ENCODE results near the gene RAB3D.
"Not testable (repeated sequence)": the region's sequence is repeated elsewhere in the genome, so short reads cannot be mapped to it uniquely, and the experiment has no call there.

The RAB3D gene

DNA sequence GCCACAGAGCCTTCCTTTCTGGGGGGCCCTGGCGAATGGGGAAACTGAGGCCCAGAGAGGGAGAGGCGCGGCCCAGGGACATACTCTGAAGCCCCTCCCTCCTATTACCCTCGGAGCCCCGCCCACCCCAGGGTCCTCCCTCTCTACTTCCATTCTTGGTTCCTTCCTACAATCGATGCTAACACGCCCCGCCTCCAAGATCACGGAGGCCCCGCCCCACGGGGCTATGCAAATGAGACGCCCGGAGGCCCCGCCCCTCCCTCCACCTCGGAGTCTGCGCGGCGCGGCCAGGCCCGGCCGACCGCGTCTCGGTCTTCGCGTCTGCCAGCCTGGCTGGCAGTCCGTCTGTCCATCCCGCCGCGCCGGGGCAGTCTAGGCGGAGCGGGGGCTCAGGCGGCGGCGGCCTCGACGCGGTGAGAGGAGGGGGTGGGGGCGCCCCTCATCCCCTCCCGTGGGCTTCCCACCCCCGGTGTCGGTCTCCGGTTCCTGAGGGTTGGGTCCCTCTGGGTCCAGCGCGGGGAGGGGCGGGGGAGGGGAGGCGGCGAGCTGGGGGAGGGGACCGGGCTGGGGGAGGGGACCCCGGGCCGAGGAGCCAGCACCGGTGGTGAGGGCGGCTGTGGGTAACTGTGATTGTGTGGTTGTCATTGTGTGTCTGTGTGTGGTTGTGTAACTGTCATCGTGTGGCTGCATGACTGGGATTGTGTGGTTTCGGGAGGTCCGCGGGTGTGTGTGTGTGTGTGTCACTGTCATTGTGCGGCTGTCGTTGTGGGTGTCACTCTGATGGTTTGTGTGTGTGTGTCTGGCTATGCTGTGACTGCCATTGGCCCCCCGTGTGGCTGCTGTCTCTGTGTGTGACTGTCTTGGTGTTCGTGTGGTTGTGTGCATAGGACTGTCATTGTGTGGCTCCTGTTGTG, 16.0 kb upstream of the RAB3D start, which contains the start of gene PLPPR2:
PLPPR2 (plus strand) TSS at position 273 of the 914 bp plus-strand sequence. CDS start 2,242 bp downstream, outside the sequence.
- no peak within 1 kb of the TSS for H3K27ac Mint-ChIP-seq
- peak within 1 kb of the TSS; percentile 77 for H3K4me3 Mint-ChIP-seq
- no peaks in the 10 kb centered on the region for H3K27me3 Mint-ChIP-seq
- H3K36me3 Mint-ChIP-seq: no peaks in the 10 kb centered on the region
- H3K9me3 Mint-ChIP-seq: no peaks in the 10 kb centered on the region
- H3K4me1 Mint-ChIP-seq: peaks cover 10% of the 10 kb centered on the region

GRCh38 chr19:11354102-11354501, 14.6 kb upstream of the RAB3D start:
- not testable (repeated sequence) for H3K27ac Mint-ChIP-seq, H3K4me1 Mint-ChIP-seq, H3K27me3 Mint-ChIP-seq, H3K4me3 Mint-ChIP-seq, H3K36me3 Mint-ChIP-seq, H3K9me3 Mint-ChIP-seq

DNA sequence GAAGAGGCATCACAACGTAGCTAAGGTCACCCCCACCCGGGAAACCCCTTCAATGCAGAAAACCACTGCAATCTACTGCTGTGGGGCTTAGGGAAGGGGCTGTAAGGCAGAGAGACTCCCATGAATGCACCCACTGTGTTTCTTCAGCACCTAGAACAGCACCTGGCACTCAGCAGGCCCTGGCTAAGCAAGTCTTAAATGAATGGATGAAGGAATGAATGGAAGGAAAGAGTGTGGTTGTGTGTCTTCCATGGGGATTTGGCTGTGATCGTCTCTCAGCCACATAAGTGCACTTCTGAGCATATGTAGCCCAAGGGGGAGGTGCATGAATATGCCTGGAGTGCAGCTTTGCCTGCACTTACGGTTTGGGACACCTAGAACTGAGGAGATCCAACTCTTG, 9.7 kb upstream of the RAB3D start:
- H3K4me1 Mint-ChIP-seq: peaks cover 31% of the 10 kb centered on the region
- H3K36me3 Mint-ChIP-seq: peaks cover 2% of the 10 kb centered on the region
- no peaks in the 10 kb centered on the region for H3K27me3 Mint-ChIP-seq
- H3K4me3 Mint-ChIP-seq: no peak overlapping the region
- H3K9me3 Mint-ChIP-seq: no peaks in the 10 kb centered on the region
- no peak overlapping the region for H3K27ac Mint-ChIP-seq

DNA sequence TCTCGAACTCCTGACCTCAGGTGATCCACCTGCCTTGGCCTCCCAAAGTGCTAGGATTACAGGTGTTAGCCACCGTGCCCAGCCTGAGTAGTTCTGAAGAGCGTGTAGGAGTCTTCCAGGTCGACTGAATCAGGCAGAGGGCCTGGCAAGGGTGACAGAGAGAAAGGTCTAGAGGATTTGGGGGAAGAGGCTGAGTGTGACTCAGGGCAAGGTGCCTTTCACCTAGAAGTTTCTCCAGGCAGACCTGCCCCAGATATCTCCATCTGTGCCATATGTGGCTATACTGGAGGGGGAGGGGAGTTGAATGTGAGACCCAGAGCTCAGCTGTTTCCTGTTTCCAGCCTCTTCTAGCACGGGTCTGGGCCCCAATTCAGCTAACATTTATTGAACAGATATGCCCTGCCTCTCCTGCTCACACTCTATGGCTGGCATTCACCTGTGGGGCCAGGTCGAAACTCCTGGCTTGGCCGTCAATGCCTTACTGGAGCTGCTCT, 8.1 kb upstream of the RAB3D start:
- peak overlapping the region; percentile 100 for H3K4me3 Mint-ChIP-seq
- H3K4me1 Mint-ChIP-seq: peaks cover 31% of the 10 kb centered on the region
- H3K9me3 Mint-ChIP-seq: no peaks in the 10 kb centered on the region
- peak overlapping the region; percentile 55 for H3K27ac Mint-ChIP-seq
- H3K36me3 Mint-ChIP-seq: peaks cover 2% of the 10 kb centered on the region
- no peaks in the 10 kb centered on the region for H3K27me3 Mint-ChIP-seq

DNA sequence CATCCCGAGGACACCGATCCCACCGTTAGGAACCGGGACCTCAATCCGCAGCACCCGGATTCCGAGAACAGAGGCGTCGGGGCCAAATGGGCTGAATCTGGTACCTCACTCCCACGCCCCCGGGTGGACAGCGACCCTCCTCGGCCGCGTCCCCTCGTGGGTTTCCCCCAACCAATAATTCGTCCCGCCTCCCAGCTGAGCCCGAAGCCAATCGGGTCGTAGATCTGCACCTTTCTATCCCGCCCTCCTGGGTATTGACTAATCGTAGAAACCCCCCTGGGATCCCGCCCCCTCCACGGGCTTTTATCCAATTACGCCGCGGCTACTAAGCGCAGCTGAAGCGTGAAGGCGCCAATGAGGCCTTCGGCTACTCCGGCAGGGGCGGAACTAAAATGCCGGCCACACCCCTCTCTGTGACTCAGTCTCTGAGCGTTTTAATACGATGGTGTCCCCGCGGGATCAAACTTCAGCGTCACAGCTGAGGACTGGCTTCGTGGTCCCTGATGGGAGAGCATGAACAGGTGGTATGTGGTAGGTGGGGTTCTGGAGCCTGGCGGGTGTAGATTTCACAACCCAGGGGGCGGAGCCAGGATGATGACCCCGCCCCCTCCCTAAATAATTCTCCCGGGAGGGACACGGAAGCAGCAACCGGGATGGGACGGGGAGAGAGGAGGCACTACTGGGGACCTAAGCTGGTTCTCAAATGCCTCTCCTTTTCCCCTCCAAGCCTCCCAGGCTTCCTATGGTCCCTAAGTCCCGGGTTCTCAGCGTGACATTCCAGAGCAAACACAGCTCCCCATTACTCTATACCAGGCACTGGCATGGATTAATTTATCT, 6.9 kb upstream of the RAB3D start, which contains the start of the genes CCDC159 and TMEM205:
CCDC159 (plus strand) TSS at position 416 of the 837 bp plus-strand sequence; CDS start at position 504, 88 bp downstream.
TMEM205 (minus strand) TSS at position 165 of the 837 bp plus-strand sequence. CDS start 649 bp downstream, outside the sequence.
- Mint-ChIP-seq H3K4me1 (peaks cover 31% of the 10 kb centered on the region), H3K27ac (peak within 1 kb of the TSS; percentile 99), H3K9me3 (no peaks in the 10 kb centered on the region), H3K4me3 (peak within 1 kb of the TSS; percentile 100), H3K27me3 (no peaks in the 10 kb centered on the region), H3K36me3 (peaks cover 2% of the 10 kb centered on the region)

- Mint-ChIP-seq H3K36me3 (peaks cover 2% of the 10 kb centered on the region), H3K4me1 (peaks cover 31% of the 10 kb centered on the region), H3K27me3 (no peaks in the 10 kb centered on the region), H3K4me3 (peak overlapping the region; percentile 100), H3K27ac (peak overlapping the region; percentile 99), H3K9me3 (no peaks in the 10 kb centered on the region)
Observed at GRCh38 chr19:11345122-11345803, 5.8 kb upstream of the RAB3D start.

- H3K9me3 Mint-ChIP-seq: no peaks in the 10 kb centered on the region
Observed at GRCh38 chr19:11342429-11342828, 3.0 kb upstream of the RAB3D start.

GRCh38 chr19:11340099-11340467, 626 bp upstream of the RAB3D start:
- peak overlapping the region; percentile 64 for H3K4me3 Mint-ChIP-seq
- not testable (repeated sequence) for H3K36me3 Mint-ChIP-seq, H3K27ac Mint-ChIP-seq, H3K9me3 Mint-ChIP-seq, H3K27me3 Mint-ChIP-seq
- H3K4me1 Mint-ChIP-seq: peaks cover 33% of the 10 kb centered on the region

More at GRCh38 chr19:11342429-11342828, 3.0 kb upstream of the RAB3D start:
- Mint-ChIP-seq H3K27ac (no peak overlapping the region), H3K4me1 (peaks cover 51% of the 10 kb centered on the region), H3K36me3 (peaks cover 2% of the 10 kb centered on the region), H3K27me3 (no peaks in the 10 kb centered on the region), H3K4me3 (no peak overlapping the region)

GRCh38 chr19:11338569-11339253, 746 bp downstream of the RAB3D start:
- Mint-ChIP-seq H3K4me1 (peaks cover 27% of the 10 kb centered on the region), H3K27me3 (no peaks in the 10 kb centered on the region), H3K27ac (no peak overlapping the region), H3K4me3 (peak overlapping the region; percentile 66), H3K9me3 (no peaks in the 10 kb centered on the region), H3K36me3 (peaks cover 7% of the 10 kb centered on the region)

DNA sequence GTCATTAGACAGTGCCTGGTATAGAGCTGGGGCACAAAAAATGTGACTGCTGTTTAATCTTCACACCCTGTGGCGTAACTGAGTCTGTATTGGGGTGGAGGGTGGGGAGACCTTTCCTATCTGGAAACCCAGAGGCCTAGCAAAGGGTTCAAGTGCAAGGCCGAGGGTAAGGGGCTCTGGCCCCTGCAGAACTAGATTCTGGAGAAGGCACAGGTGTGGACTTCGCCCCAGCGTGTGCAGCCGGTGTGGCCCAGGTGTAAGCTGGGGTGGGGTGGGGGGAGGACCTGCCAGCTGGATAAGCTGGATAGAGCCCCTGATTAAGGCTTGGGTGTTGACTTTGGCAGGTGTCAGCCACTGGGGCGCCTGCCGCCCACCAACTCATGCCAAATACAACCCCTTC, 1.3 kb downstream of the RAB3D start:
- H3K4me1 Mint-ChIP-seq: peaks cover 27% of the 10 kb centered on the region

GRCh38 chr19:11337080-11337479, 2.4 kb downstream of the RAB3D start:
- Mint-ChIP-seq H3K4me1 (peaks cover 27% of the 10 kb centered on the region), H3K4me3 (no peak overlapping the region), H3K36me3 (peaks cover 8% of the 10 kb centered on the region), H3K9me3 (no peaks in the 10 kb centered on the region), H3K27me3 (no peaks in the 10 kb centered on the region), H3K27ac (no peak overlapping the region)

More for the DNA sequence above, 1.3 kb downstream of the RAB3D start:
- no peaks in the 10 kb centered on the region for H3K27me3 Mint-ChIP-seq
- H3K4me3 Mint-ChIP-seq: no peak overlapping the region
- no peak overlapping the region for H3K27ac Mint-ChIP-seq
- peaks cover 7% of the 10 kb centered on the region for H3K36me3 Mint-ChIP-seq
- H3K9me3 Mint-ChIP-seq: no peaks in the 10 kb centered on the region

- H3K36me3 Mint-ChIP-seq: peaks cover 10% of the 10 kb centered on the region
- H3K4me1 Mint-ChIP-seq: peaks cover 27% of the 10 kb centered on the region
- H3K9me3 Mint-ChIP-seq: no peaks in the 10 kb centered on the region
- no peaks in the 10 kb centered on the region for H3K27me3 Mint-ChIP-seq
- H3K27ac Mint-ChIP-seq: no peak overlapping the region
- H3K4me3 Mint-ChIP-seq: no peak overlapping the region
Observed at GRCh38 chr19:11335449-11336146, 3.9 kb downstream of the RAB3D start.

DNA sequence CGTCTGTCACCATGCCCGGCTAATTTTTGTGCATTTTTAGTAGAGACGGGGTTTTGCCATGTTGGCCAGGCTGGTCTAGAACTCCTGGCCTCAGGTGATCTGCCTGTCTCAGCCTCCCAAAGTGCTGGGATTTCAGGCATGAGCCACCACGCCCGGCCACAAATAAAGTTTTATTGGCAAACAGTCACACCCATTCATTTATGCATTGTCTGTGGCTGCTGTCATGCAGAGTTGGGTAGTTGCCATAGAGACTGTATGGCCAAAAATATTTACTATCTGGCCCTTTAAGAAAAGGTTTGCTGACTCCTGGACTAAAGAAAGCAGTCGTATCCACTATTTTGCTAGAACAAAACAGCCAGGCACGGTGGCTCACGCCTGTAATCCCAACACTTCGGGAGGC, 5.6 kb downstream of the RAB3D start:
- peaks cover 10% of the 10 kb centered on the region for H3K36me3 Mint-ChIP-seq
- peaks cover 18% of the 10 kb centered on the region for H3K4me1 Mint-ChIP-seq
- H3K4me3 Mint-ChIP-seq, H3K27me3 Mint-ChIP-seq, H3K9me3 Mint-ChIP-seq, H3K27ac Mint-ChIP-seq: not testable (repeated sequence)

DNA sequence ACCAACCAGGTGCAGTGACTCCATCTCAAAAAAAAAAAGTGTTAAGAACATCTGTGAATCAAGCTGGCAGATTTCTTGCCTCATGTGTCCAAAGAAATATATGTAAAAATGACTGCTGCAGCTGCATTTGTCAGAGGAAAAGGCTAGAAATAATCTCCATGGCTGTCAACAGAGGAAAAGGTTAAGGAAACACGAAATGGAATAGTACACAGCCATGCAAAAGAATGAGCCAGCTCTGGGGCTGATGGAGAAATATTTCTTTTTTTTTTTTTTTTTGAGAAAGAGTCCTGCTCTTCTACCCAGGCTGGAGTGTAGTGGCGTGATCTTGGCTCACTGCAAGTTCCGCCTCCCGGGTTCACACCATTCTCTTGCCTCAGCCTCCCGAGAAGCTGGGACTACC, 6.6 kb downstream of the RAB3D start:
- Mint-ChIP-seq H3K9me3 (no peaks in the 10 kb centered on the region), H3K4me1 (peaks cover 10% of the 10 kb centered on the region), H3K27me3 (no peaks in the 10 kb centered on the region)

More for the DNA sequence above, 6.6 kb downstream of the RAB3D start:
- H3K4me3 Mint-ChIP-seq: no peak overlapping the region
- peaks cover 10% of the 10 kb centered on the region for H3K36me3 Mint-ChIP-seq
- H3K27ac Mint-ChIP-seq: no peak overlapping the region

Measured in activated naive CD4-positive, alpha-beta T cell treated with anti-CD3 and anti-CD28 coated beads, Interleukin-2, amount 50 U/mL, for 24 hours (primary cell).